HG03097 (cell line): ENCODE data around the gene ATP13A3.

Experiments used
- ATAC-seq: cut with Tn5 transposase; IDR thresholded peaks from one replicate; pipeline ENCODE4 v1.9.1; 2021; ENCODE audit not compliant: unreplicated experiment, low FRiP score

The ATP13A3 gene

DNA sequence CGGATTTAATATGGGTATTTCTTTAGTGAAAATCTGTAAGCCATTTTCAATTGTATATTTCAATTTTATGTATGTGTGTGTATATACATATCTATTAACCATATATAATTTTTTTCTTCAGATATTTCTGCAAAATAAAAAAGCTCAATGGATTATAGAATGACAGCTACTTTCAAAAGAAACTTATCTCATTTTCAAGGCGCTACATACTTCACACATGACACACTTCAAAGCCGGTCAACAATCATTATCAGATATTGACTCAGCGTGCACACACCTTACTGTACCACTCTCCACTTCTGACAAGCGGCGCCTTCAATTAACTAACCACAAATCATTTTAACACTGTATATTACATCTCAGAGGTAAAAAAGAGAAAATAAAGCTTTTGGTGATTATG is 39.6 kb downstream of the ATP13A3 start:
- ATAC-seq, result no peak

DNA sequence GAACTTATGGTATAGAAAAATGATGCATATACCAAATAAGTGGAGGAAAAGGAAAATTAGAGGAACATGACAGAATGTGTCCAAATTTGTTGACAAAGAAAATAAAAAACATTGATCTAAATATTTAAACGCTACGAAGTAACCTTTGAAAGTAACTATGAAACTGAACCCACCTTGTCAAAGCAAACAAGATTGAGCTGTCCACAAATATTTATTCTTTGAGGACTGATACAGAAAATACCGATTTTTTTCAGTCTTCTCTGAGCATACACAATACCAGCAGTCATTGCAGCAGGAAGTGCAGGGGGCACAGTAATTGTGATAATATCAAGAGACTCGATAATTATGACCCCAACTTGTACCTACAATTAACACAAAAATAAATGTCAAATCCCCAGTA is 40.0 kb downstream of the ATP13A3 start:
- no peak for ATAC-seq

DNA sequence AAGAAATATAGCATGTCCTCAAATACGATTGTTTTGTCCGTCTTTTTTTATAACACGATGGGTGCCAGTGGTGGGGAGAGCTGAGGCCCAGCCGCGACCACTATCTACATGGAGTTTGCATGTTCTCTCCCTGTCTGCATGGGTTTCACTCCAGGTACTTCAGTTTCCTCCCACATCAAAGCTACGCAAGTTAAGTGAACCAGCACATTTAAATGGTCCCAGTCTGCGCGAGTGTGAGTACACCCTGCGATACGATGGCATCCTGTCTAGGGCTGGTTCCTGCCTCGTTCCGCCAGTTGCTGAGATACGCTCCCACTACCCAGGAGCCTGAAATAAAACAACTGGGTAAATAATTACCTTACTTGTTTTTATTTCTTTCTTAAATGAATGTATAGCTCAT is 40.6 kb downstream of the ATP13A3 start:
- no peak for ATAC-seq

DNA sequence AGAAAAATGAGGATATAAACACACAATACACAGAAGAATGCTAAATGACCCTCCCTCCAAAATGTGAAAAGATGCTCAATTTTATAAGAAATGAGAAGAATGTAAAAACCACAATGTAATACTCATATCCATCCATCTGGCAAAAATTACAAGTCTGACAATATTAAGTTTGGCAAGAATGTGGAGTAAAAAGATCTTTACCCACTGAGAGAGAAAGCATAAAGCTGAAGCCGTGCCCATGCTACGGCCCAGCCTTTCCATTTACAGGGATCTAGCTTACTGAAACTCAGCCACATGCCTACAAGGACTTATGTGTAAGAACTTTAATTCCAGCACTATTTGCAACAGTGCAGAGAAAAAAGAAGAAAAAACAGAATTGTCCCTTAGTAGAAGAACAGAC is 42.9 kb downstream of the ATP13A3 start:
- ATAC-seq, result no peak

DNA sequence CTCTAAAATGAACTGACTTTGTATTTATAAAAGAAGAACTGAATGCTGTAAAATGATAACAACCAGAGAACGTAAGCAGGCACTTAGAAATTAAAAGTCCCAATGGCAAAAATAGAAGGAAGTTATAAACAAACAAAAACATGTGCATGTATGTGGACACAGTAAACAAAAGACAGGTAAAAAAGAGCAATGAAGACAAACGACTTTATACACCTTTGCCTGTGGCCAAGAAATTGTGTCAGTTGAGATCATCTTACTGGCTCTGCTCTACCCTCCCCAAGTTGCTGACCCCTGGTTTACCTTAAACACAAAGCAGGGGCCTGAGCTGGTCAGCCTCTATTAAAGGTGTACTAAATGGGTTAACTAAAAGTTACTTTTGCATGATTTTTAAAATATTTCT is 46.0 kb downstream of the ATP13A3 start:
- ATAC-seq, result no peak

DNA sequence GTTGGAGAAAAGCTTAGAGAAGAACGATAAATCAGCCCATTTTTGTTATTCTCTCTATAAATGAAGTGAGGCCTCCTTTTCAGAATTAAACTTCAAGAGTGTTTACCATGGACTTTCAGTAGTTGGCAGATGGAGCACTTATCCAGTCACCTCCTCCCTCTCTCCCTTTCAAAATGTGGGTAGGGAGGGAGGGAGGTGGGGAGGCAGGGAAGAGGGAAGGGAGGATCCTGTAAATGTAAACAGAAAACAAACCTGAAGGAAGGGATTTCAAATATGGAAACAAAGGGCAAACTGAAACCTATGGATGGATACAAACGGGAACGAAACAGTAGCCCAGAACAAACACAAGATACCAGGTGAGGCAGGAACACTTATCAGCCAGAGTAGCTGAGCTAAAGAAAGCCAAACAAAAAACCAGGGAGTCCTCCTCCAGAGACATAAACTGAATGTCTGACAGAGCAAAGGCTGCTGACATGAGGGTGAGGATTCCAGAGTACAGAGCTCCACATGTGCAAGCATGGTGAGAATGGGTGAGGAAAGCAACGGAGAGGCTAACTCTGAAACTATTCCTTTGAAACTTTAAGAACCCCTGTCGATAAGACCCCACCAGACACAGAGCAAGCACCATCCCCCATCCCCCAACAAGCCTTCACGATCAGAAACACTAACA is 46.8 kb downstream of the ATP13A3 start:
- ATAC-seq, result no peak

DNA sequence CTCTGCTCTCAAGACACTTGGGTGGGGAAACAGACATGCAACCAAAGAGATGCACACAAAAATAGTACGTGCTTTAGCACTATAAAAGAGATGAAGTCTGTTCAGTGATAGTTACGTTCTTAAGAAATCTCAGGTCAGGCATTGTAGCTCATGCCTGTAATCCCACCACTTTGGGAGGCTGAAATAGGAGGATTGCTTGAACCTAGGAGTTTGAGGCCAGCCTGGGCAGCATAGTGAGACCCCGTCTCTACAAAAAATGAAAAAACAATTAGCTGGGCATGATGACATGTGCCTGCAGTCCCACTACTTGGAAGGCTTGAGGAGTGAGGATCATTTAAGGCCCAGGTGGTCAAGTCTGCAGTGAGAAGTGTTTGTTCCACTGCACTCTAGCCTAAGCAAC is 52.3 kb downstream of the ATP13A3 start:
- ATAC-seq, result no peak

DNA sequence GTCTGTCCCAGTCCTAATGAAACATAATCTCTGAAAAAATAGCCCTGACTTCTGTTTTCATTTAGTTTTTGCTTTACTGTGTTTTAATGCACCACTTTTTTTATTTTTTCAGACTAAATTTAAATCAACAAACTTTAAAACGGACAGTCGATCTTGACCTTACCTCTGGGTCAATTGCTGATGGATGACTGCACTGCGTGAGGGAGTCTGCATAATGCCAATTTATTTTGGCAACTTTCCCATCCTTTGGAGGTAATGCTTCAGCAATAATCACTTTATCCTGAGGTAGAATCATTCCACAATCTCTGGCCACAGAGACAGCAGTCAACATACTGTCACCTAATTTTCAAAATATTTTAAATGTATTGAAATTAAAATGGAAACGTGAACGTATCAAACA is 55.2 kb downstream of the ATP13A3 start:
- no peak for ATAC-seq

DNA sequence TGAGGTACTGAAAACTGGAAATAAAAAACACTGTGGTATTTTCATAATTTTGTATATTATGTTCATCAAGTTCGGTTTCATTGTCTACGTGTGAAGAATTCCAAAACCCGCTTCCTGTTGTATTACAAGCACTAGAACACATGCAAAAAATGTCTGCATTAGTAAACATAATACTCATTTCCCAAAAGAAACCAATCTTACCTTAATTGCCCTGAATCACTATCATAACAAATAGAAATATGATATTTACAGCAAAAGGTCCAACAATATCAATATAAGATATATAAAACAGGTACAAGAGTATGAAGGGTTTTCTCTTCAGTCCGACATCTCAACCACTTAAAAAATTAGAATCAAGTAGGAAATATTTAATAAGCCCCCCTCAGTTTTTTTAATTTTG is 61.4 kb downstream of the ATP13A3 start:
- ATAC-seq, result no peak

DNA sequence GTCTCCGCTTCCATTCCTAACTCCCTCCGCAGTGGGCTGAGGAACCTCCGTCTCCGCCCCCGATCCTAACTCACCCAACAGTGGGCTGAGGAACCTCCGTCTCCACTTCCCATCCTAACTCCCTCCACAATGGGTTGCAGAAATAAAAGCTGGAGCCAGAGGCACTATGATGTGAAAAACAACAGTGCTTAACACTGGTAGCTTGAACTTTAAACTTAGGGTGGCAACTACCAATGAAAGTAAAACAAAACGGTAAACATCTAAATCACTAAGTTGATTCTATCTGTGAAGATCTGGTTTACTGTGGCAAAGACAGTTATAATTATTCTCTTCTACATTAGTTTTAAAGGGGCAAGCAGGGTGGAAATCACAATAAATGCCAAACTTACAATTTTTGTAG is 61.8 kb downstream of the ATP13A3 start:
- no peak for ATAC-seq

DNA sequence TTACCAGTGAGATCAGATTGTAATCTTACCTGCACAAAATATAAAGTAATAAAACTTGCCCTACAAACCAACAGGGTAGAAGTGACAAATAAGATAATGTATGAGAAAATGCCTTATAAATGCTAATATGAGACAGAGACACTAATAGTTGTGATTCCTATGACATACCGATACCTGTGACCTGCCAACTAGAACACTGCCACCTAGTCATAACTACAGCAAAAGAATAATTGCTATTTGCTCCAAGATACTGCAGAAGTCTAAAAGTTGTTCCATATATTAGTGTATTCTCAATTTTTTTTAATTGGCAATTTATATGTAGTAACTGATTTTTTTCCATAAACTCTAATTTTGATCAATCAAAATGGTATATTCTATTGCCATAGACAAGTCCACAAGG is 62.4 kb downstream of the ATP13A3 start:
- ATAC-seq, result no peak

DNA sequence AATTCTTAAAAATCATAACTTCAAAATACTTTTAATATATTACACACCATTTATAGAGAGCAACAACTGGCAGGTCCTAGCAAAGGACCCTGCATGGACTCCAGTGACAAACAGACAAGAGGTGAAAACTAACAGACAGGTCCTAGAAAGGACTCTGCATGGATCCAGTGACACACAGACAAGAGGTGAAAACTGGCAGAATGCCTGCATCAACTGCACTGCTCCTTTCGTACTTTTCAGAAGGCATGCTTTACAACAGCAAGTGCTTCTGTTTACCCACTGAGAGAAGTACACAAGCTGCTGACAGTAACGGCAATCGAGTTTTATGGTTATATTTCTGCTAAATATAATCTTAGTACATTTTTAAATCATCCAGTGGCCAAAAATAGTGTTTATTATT is 63.5 kb downstream of the ATP13A3 start:
- ATAC-seq, result no peak

DNA sequence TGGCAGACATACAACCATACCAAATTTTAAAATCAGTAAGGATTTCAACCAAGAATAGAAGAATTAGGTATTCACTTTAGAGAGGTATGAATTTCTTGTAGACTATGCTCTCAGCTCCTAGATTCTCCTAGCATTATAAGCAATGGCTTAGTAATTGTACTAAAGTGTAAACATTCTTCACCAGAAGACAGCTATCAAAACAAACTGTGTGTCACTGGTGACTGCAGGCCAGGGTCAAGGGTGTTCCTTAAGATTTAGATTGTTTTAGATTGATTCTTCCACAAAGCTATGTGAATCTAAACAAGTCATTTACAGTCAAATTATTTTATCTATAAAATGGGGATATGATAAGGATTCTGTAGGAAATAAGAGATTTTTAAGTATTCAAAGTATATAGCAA is 64.6 kb downstream of the ATP13A3 start:
- no peak for ATAC-seq

DNA sequence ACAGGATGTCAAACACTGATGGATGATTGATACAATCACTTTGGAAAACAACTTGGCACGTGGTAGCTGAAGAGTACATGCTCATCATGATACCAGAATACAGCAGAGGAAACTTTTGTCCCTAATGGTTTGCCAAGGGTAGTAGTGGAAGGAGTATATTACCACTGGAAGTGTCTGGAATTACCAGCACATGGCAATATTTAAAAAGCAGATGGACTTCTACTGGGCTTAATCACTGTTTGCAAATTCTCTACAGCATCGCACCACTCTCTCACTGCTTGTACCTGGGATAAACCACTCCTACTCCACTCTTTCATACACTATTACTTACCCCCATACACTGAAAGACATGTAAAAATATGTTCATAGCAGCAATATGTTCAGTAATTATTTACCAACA is 68.1 kb downstream of the ATP13A3 start:
- no peak for ATAC-seq

DNA sequence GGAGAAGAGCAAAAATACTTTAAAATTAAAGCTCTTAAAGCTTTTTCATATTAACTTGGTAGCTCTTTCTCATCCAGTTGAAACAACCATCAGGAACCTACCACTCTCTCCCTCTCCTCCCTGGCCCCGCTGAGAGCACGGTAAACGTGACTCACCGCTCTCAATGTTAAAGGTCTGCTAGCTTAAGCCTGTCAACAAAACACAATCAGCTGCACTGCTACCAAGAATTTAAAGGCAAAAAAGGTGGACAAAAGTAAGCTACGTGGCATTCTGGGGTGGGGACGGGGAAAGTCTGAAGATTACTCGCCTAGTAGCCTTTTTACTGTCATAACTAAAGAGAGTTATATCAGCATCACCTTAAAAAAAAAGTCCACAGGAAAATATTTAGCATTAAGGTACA is 79.4 kb downstream of the ATP13A3 start:
- no peak for ATAC-seq

DNA sequence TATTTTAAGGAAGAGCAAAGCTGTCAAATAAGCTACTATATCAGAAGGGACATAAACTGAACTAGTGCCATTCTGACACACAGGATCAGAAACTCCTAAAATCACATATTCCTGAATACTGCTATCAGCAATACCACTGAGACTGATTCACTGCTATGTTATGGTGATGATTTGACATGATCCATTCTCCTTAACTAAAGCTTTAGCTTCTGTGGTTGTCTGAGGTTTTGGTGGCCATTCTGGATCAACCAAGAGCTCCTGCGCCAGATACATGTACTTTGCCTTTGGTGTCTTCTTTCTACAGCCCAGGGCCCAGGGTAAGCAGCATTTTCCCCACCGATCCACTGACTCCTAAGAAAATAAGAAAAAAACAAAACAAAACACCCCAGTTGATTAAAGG is 81.0 kb downstream of the ATP13A3 start:
- no peak for ATAC-seq

DNA sequence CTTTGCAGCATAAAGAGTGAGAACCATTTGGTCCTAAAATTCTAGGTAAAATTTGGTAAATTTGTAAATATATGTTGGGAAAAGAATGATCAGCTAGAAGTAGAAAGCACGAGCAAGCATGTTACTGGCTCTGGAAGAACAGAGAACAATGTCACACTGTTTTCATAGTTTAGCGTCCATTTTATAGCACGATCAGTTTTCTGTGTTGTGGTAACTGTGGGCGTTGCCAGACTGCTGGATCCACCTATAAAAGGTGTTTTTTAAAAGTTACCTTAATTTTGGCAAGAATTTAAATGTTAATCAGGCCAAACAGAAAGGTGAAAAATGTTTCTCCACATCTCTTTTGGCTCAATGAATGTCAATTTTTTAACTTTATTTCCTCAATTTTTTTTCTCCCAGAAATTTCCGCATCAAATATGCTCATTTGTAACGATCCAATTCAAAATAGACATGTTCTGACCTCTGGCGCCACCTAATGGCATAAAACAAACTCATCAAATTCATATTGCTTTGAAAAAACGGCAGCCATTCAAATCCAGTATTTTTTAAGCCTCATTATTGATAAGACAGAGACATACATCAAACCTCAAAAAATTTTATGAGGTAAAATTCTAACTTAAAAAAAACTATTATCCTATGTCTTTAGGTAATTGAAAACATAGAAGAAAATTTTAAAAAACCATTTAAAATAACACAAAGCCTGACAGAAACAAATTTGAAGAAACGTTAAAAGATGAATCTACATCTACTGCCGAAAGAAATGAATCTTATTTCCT is 82.2 kb downstream of the ATP13A3 start:
- no peak for ATAC-seq

DNA sequence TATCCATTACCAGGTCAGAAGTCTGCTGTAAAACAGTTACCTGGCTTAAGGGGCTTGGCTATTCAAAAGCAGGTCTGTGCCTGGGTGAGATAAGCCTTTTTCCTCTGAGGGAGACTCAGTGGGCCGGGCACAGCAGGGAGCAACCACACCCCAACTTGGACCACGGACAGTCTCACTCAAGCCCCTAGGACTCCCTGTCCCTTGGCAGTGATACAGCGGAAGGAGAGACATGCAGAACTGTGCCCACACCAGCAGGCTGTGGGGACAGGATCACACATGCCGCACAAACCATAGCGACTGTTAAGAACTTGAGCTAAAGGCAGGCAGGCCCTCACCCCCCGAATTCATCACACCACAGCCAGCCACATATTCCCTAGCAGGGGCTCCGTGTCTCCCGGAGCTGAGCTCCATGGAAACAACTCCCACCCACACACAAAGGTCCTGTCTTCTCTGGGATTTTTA is 84.9 kb downstream of the ATP13A3 start:
- ATAC-seq, result no peak

DNA sequence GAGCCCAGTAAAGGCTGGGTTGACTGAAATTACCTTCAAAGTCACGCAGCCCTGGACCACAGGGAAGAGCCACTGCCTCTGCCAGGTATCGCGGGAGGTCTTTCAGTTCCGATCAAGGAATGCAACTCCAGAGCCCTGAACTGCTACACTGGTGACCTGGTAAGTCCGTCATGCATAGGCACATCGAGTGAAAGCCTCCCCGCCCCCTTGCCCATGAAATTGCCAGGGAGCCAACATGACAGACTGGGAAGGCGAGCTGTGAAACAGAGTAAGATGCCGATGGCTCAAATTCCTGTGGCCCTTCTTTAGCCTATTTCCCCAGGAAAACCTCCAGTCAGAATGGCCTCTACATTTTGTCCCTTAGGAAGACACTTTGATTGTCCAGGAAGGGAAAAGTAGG is 85.5 kb downstream of the ATP13A3 start:
- no peak for ATAC-seq

DNA sequence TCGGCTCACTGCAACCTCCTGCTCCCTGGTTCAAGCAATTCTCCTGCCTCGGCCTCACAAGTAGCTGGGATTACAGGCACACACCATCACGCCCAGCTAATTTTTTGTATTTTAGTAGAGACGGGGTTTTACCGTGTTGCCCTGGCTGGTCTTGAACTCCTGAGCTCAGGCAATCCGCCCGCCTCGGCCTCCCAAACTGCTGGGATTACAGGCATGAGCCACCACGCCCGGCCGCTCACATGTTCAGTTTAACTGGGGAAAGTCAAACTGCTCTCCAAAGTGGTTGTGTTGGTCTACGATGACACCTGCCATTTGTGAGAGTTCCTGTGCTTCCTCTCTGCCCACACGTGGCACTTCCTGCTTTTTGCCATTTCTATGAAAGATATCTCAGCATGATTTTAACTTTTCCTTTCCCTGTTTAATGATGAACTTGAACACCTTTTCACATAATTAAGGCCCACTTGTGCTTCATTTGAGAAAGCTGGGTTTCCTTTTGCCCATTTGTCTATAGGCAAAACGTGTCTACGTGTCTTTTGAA is 86.9 kb downstream of the ATP13A3 start:
- no peak for ATAC-seq

DNA sequence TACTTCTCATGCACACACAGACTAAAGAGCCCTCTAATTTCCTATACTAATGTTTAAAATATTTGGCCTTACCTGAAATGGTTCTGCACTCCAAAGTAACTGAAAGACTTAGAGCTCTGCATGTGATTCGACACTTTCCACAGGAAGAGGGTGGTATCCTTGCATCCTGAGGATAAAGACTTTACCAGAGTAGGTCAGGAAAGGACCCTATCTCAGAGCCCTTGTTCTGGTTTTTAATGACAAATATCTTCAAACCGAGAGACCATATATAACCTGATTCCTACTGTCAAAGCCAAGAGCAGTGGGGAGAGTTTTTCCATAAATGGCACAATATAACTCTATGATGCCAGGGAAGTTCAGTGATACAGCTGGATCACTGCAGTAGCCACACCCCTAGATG is 87.6 kb downstream of the ATP13A3 start, which contains the start of gene GP5:
GP5 (minus strand) TSS at position 101 of the 400 bp plus-strand sequence. CDS start 984 bp downstream, outside the sequence.
- no peak for ATAC-seq

DNA sequence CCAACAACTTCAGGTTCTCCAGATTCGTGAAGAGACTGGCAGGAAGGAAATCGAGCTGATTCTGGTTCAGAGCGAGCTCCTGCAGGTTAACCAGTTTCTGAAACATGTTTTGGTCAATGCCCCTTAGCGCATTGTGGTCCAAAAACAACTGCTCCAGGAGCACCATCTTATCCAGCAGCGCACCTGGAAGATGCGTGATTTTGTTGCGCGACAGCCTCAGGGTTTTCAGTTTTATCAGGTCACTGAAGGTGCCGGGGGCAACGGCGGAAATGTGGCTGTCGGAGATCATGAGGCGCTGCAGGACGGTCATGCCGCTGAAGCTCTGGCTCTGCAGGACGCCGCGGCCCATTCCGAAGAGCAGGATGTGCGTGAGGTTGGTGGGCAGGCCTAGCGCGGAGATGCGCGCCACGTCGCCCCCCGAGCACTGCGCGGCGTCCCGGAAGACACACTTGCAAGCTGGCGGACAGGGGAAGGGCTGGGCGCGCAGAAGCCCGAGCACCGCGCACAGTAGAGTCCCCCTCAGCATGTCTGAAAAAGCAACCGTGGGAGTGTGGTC is 89.0 kb downstream of the ATP13A3 start:
- no peak for ATAC-seq
